Measurements from ENCODE around the gene KRTAP2-1. TPM values are rescaled to one million over a fixed set of nuclear protein-coding genes. Genes with fewer than 3 reads are reported as not detected.

The KRTAP2-1 gene
- total RNA-seq, 1 experiment from 2014 or later: not detected

DNA sequence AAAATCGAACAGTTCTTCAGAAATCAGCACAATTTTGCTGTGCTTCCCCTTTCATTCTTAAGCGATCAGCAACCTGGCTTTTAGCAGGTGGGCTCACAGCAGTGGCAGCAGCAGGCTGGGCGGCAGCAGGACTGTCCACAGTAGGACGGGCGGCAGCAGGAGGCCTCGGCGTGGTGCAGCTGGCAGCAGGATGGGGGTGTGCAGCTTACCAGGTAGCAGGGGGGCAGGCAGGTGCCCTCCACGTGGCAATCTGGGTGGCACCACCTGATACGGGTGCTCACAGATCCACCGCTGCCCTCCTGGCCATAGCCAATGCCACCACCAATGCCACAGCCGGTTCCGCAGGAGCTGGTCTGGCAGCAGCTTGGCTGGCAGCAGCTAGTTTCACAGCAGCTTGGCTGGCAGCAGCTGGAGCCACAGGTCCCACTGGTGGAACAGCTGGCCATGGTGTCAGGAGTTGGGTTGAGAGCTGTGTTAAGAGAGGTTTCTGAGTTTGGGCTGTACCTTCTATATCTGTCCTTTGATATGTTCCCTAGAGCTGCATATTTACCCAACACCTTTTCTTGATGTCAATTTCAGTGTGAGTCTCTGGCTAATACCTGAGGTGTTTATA, 17.4 kb downstream of the KRTAP2-1 start, which contains the start of gene KRTAP1-4:
Gene KRTAP1-4 (minus strand): TSS at position 563 of the 613 bp plus-strand sequence. CDS start 117 bp downstream, at position 446.
- no TSS peak for BruUV-seq (replicated peaks)
- no peak for DNase-seq (ENCODE audit: low spot score)
- Histone ChIP-seq H3K9me3 (ENCODE audit: low read depth, low read length, poor library complexity, severe bottlenecking) (no peaks in the 10 kb centered on the region), H3K27ac (ENCODE audit: low read depth, low read length, poor library complexity, severe bottlenecking) (no peak within 1 kb of the TSS), H3K27me3 (replicated peaks; ENCODE audit: insufficient read depth, low read depth, low read length, poor library complexity) (no peaks in the 10 kb centered on the region), H3K4me1 (ENCODE audit: insufficient read depth, low read length, poor library complexity, severe bottlenecking) (no peaks in the 10 kb centered on the region), H3K4me3 (ENCODE audit: low read depth, low read length, poor library complexity, severe bottlenecking) (no peak within 1 kb of the TSS), H3K36me3 (ENCODE audit: insufficient read depth, low read length, poor library complexity, severe bottlenecking) (no peaks in the 10 kb centered on the region)
- TF ChIP-seq, protein P1, sequence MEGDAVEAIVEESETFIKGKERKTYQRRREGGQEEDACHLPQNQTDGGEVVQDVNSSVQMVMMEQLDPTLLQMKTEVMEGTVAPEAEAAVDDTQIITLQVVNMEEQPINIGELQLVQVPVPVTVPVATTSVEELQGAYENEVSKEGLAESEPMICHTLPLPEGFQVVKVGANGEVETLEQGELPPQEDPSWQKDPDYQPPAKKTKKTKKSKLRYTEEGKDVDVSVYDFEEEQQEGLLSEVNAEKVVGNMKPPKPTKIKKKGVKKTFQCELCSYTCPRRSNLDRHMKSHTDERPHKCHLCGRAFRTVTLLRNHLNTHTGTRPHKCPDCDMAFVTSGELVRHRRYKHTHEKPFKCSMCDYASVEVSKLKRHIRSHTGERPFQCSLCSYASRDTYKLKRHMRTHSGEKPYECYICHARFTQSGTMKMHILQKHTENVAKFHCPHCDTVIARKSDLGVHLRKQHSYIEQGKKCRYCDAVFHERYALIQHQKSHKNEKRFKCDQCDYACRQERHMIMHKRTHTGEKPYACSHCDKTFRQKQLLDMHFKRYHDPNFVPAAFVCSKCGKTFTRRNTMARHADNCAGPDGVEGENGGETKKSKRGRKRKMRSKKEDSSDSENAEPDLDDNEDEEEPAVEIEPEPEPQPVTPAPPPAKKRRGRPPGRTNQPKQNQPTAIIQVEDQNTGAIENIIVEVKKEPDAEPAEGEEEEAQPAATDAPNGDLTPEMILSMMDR (conservative IDR thresholded peaks at IDR 0.05; ENCODE audit: low read depth, low read length): no peak
- TF ChIP-seq EZH2 (IDR thresholded peaks at IDR 0.05; ENCODE audit: borderline replicate concordance, low read depth, low read length, poor library complexity, severe bottlenecking): no peak
- intact Hi-C loops (cut with micrococcal nuclease; ENCODE audit: unreplicated experiment): no loop called here
- ChIA-PET CTCF (no interaction called here), POLR2A (ENCODE audit: low non-redundant PET) (no interaction called here)

DNA sequence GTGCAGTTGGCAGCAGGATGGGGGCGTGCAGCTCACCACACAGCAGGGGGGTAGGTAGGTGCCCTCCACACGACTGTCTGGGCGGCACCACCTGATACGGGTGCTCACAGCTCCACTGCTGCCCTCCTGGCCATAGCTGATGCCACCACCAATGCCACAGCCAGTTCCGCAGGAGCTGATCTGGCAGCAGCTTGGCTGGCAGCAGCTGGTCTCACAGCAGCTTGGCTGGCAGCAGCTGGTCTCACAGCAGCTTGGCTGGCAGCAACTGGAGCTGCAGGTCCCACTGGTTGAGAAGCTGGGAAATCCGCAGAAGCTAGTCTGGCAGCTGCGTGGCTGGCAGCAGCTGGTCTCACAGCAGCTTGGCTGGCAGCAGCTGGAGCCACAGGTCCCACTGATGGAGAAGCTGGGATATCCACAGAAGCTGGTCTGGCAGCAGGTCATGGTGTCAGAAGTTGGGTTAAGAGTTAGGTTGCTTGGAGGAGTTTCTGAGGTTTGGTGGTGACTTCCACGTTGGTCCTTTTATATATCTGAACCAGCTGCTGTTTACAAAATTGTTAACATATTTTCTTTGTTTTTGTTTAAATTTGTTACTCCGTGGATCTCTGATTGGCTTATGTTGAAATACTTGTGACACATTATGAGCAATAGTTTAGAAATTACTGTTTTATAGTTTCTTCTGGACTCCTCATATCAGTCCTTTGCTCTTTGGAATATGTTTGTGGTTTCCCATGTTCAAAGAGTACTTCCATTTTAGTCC, 20.2 kb downstream of the KRTAP2-1 start, which contains the start of gene KRTAP1-5:
Gene KRTAP1-5 (minus strand): TSS at position 494 of the 757 bp plus-strand sequence. CDS start 53 bp downstream, at position 441.
- no peaks in the 10 kb centered on the region for H3K4me1 ChIP-seq (ENCODE audit: insufficient read depth, low read length, poor library complexity, severe bottlenecking)
- TF ChIP-seq, protein P1 (conservative IDR thresholded peaks at IDR 0.05; ENCODE audit: low read depth, low read length): no peak
- TF ChIP-seq EZH2 (IDR thresholded peaks at IDR 0.05; ENCODE audit: borderline replicate concordance, low read depth, low read length, poor library complexity, severe bottlenecking): no peak
- ChIA-PET CTCF (no interaction called here), POLR2A (ENCODE audit: low non-redundant PET) (no interaction called here)
- no peaks in the 10 kb centered on the region for H3K27me3 ChIP-seq (replicated peaks; ENCODE audit: insufficient read depth, low read depth, low read length, poor library complexity)
- H3K36me3 ChIP-seq (ENCODE audit: insufficient read depth, low read length, poor library complexity, severe bottlenecking): no peaks in the 10 kb centered on the region
- no peak for DNase-seq (ENCODE audit: low spot score)
- H3K9me3 ChIP-seq (ENCODE audit: low read depth, low read length, poor library complexity, severe bottlenecking): no peaks in the 10 kb centered on the region
- no peak within 1 kb of the TSS for H3K4me3 ChIP-seq (ENCODE audit: low read depth, low read length, poor library complexity, severe bottlenecking)
- BruUV-seq (replicated peaks): no TSS peak
- H3K27ac ChIP-seq (ENCODE audit: low read depth, low read length, poor library complexity, severe bottlenecking): no peak within 1 kb of the TSS
- intact Hi-C loops (cut with micrococcal nuclease; ENCODE audit: unreplicated experiment): no loop called here

DNA sequence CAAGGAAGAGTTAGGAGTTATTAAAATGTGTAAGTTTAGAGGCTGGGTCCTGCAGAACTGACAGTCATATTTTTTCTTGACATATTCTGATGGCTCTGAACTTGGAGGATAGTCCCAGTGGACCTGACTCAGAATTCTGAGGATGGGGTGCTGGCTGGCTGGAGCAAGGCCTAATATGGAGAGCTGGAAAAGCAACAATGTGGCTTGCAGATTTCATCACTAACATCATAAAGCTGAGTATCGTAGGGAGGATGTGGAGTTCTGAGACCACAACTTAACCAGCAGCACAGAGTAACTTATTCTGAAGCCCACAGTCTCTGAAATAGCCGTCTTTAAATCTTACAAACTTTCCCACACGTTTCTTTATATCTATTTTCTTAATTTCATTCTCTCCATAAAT, 22.4 kb downstream of the KRTAP2-1 start:
- TF ChIP-seq, protein P1 (conservative IDR thresholded peaks at IDR 0.05; ENCODE audit: low read depth, low read length): no peak
- TF ChIP-seq EZH2 (IDR thresholded peaks at IDR 0.05; ENCODE audit: borderline replicate concordance, low read depth, low read length, poor library complexity, severe bottlenecking): no peak
- POLR2A ChIA-PET (ENCODE audit: low non-redundant PET): no interaction called here
- Histone ChIP-seq H3K9me3 (ENCODE audit: low read depth, low read length, poor library complexity, severe bottlenecking) (no peaks in the 10 kb centered on the region), H3K27ac (ENCODE audit: low read depth, low read length, poor library complexity, severe bottlenecking) (no peak overlapping the region), H3K4me1 (ENCODE audit: insufficient read depth, low read length, poor library complexity, severe bottlenecking) (no peaks in the 10 kb centered on the region), H3K27me3 (replicated peaks; ENCODE audit: insufficient read depth, low read depth, low read length, poor library complexity) (no peaks in the 10 kb centered on the region), H3K36me3 (ENCODE audit: insufficient read depth, low read length, poor library complexity, severe bottlenecking) (no peaks in the 10 kb centered on the region), H3K4me3 (ENCODE audit: low read depth, low read length, poor library complexity, severe bottlenecking) (no peak overlapping the region)
- CTCF ChIA-PET: no interaction called here
- DNase-seq (ENCODE audit: low spot score): no peak
- BruUV-seq (replicated peaks): no TSS peak
- intact Hi-C loops (cut with micrococcal nuclease; ENCODE audit: unreplicated experiment): no loop called here

Measured in A673 (cell line).